Stimulated activated CD4-positive, alpha-beta T cell treated with anti-CD3 and anti-CD28 coated beads, Interleukin-12 subunit alpha, Interleukin-12 subunit beta, amount 100 ng/mL, for 48 hours (primary cell): Measurements from ENCODE around the gene NOTCH3.

Experiments used
- DNase-seq, 3 donors: peaks; one replicate each; pipeline ENCODE4 v3.0.0-alpha.2; 2020; ENCODE audit warnings: low read depth in 2 of 3, low spot score in 1 of 3

Gene NOTCH3

GRCh38 chr19:15196360-15197005, 4.3 kb downstream of the NOTCH3 start:
- DNase-seq = no peak

GRCh38 chr19:15195371-15196334, 5.1 kb downstream of the NOTCH3 start:
- no peak for DNase-seq

GRCh38 chr19:15194938-15195337, 5.9 kb downstream of the NOTCH3 start:
- no peak for DNase-seq

- no peak for DNase-seq
Observed at GRCh38 chr19:15191982-15192381, 8.8 kb downstream of the NOTCH3 start.

- DNase-seq = no peak
Observed at GRCh38 chr19:15191514-15191913, 9.3 kb downstream of the NOTCH3 start.

GRCh38 chr19:15188851-15189250, 11.9 kb downstream of the NOTCH3 start:
- no peak for DNase-seq

- no peak for DNase-seq
Observed at GRCh38 chr19:15187026-15188007, 13.5 kb downstream of the NOTCH3 start.

- no peak for DNase-seq
Observed at GRCh38 chr19:15185188-15185587, 15.6 kb downstream of the NOTCH3 start.

GRCh38 chr19:15184776-15185175, 16.0 kb downstream of the NOTCH3 start:
- no peak for DNase-seq

GRCh38 chr19:15181394-15181793, 19.4 kb downstream of the NOTCH3 start:
- no peak for DNase-seq

- no peak for DNase-seq
Observed at GRCh38 chr19:15180451-15181390, 20.1 kb downstream of the NOTCH3 start.

GRCh38 chr19:15178629-15179308, 22.0 kb downstream of the NOTCH3 start:
- DNase-seq = no peak

GRCh38 chr19:15177269-15178116, 23.3 kb downstream of the NOTCH3 start:
- DNase-seq = peak; percentile 69 to 77 (median 75)

GRCh38 chr19:15175609-15176008, 25.2 kb downstream of the NOTCH3 start:
- no peak for DNase-seq

GRCh38 chr19:15173746-15174404, 26.9 kb downstream of the NOTCH3 start:
- no peak for DNase-seq

GRCh38 chr19:15170345-15170744, 30.4 kb downstream of the NOTCH3 start:
- DNase-seq = no peak

- DNase-seq = no peak
Observed at GRCh38 chr19:15169541-15170285, 31.1 kb downstream of the NOTCH3 start.
